ENCODE measurements around the gene RELL2.

Gene RELL2

DNA sequence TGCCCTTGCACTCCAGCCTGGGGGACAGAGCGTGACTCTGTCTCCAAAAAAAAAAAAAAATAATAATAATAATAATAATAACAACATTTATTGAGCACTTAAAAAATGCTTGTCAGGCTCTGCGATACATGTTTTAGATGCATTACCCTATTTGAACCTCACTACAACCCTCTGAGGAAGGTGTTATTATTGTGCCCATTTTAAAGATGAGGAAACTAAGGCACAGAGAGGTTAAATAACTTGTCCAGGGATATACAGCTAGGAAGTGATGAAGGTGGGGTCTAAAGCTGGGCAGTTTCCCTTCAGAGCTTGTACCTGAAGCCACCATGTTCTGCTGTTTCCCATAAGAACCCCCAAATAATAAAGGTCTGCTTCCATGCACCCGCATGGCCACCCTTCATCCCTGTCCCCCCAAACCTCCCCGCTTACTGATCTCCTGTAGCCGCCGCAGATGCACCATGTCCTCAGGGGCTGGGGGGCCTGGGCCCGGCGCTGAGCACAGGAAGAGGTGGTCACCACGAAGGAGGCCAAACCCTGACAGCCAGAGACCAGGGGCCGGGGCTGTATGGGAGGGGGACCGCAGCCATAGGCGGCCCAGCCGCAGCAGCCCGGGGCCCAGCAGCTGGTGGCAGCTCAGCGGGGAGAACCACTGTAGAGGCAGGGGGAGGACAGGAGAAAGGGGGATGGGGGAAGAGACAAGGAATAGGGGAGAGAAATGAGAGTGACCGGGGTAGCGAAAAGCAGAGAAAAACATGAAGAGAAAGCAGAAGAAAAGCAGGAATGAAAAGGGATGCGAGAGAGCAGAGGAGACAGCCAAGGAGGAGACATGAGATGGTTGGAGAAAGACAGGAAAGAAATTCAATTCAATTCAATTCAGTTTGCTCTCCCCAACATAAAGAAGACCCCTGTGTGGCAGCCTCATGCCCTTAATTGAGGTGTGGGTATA is 29.5 kb downstream of the RELL2 start:
- Histone ChIP-seq H3K27ac (ENCODE audit: extremely low read depth, low read depth, low read length) (no peak overlapping the region), H3K36me3 (ENCODE audit: control insufficient read depth in 2 of 2, insufficient read depth in 1 of 2, low read length in 2 of 2) (no peaks in the 10 kb centered on the region), H3K9me3 (ENCODE audit: control insufficient read depth, insufficient read depth, low read depth, low read length) (no peaks in the 10 kb centered on the region), H3K4me1 (ENCODE audit: control insufficient read depth, insufficient read depth, low read length) (no peaks in the 10 kb centered on the region), H3K4me3 (ENCODE audit: low read depth, low read length) (no peak overlapping the region)
- TF ChIP-seq, protein P1, sequence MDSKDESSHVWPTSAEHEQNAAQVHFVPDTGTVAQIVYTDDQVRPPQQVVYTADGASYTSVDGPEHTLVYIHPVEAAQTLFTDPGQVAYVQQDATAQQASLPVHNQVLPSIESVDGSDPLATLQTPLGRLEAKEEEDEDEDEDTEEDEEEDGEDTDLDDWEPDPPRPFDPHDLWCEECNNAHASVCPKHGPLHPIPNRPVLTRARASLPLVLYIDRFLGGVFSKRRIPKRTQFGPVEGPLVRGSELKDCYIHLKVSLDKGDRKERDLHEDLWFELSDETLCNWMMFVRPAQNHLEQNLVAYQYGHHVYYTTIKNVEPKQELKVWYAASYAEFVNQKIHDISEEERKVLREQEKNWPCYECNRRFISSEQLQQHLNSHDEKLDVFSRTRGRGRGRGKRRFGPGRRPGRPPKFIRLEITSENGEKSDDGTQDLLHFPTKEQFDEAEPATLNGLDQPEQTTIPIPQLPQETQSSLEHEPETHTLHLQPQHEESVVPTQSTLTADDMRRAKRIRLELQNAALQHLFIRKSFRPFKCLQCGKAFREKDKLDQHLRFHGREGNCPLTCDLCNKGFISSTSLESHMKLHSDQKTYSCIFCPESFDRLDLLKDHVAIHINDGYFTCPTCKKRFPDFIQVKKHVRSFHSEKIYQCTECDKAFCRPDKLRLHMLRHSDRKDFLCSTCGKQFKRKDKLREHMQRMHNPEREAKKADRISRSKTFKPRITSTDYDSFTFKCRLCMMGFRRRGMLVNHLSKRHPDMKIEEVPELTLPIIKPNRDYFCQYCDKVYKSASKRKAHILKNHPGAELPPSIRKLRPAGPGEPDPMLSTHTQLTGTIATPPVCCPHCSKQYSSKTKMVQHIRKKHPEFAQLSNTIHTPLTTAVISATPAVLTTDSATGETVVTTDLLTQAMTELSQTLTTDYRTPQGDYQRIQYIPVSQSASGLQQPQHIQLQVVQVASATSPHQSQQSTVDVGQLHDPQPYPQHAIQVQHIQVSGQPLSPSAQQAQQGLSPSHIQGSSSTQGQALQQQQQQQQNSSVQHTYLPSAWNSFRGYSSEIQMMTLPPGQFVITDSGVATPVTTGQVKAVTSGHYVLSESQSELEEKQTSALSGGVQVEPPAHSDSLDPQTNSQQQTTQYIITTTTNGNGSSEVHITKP (tag by site-specific recombination; IDR thresholded peaks at IDR 0.05), result peak; percentile 30; the same call in 1 of the 2 replicates
- TF ChIP-seq ZXDB (tag by site-specific recombination; IDR thresholded peaks at IDR 0.05) (no peak), PRDM1 (tag by site-specific recombination; IDR thresholded peaks at IDR 0.05) (peak; percentile 97)
- CTCF ChIA-PET, result interaction anchor here (0.6 to 3.7 kb wide), 11 partner anchors 10 to 486 kb away, joined by 3 to 19 read pairs (median 6); partner anchors contain the start of gene RNF14
- POLR2A ChIA-PET, result no interaction called here

DNA sequence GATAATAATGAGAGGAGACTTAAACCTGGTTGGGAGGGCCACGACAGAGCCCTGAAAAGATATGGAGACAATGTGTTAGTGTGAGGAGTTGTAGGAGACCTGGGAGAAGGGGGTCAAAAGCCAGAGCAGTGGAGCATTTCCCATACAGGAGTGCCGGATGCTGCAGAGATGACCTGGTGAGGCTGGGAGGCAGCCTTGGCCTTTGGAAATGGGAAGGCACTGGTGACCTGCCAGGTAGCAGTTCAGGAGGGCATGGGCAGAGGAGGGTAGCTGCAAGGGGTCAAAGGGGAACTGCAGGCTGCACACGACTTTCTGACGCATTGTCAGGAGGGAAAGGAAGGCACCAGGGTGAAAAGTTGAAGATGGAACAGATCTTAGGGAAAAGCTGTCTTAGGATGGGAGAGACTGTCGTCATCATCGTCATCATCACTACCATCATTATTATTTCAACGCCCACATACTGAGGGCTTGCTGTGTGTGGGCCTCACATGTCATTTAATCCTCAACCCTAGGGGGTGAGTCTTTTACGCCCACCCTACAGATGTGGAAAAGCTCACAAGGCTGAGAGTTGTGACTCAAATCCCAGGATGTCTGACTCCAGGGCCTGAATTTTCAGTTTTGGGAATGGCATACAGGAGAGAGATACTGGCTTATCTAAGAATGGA is 31.9 kb downstream of the RELL2 start:
- H3K9me3 ChIP-seq (ENCODE audit: control insufficient read depth, insufficient read depth, low read depth, low read length), result no peaks in the 10 kb centered on the region
- ChIA-PET CTCF (interaction anchor here (0.5 to 2.4 kb wide), 11 partner anchors 9 to 356 kb away, joined by 3 to 12 read pairs (median 3); partner anchors contain the start of genes ARAP3 and PCDHGB5), POLR2A (interaction anchor here (0.7 to 1.5 kb wide), 2 partner anchors 32 kb away, joined by 4 to 5 read pairs; partner anchors contain the start of genes HDAC3 and RELL2)
- no peak overlapping the region for H3K4me3 ChIP-seq (ENCODE audit: low read depth, low read length)
- H3K4me1 ChIP-seq (ENCODE audit: control insufficient read depth, insufficient read depth, low read length), result no peaks in the 10 kb centered on the region
- no peak overlapping the region for H3K27ac ChIP-seq (ENCODE audit: extremely low read depth, low read depth, low read length)
- peak; percentile 97 for TF ChIP-seq EGR2 (tag by site-specific recombination; IDR thresholded peaks at IDR 0.05; ENCODE audit: low read depth)
- no peak for TF ChIP-seq ZNF341 (tag by site-specific recombination; IDR thresholded peaks at IDR 0.05; ENCODE audit: low read depth)
- TF ChIP-seq ZFHX2 (tag by site-specific recombination; conservative IDR thresholded peaks at IDR 0.05), result peak; percentile 98
- peaks cover 0 to 9% of the 10 kb centered on the region in 2 experiments; a peak in 1 of 3 replicates for H3K36me3 ChIP-seq (ENCODE audit: control insufficient read depth in 2 of 2, insufficient read depth in 1 of 2, low read length in 2 of 2)

DNA sequence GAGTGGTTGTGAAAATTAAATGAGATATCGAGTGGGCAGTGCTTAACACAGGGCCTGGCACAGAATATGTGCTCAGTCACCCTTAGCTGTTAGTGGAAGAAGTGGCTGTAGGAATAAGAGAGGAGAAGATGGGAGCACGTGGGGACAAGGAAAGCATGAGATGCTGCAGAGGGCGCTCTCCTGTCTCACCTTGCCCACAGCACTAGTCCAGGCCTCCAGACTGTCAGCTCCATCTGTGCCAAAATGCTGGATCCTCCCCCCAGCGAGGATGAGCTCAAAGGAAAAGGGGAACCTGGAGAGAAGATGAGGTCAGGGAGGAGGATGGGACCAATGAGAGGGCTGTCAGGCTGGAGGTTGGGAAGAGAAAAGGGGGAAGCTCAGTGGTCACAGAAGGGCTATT is 32.7 kb downstream of the RELL2 start:
- Histone ChIP-seq H3K4me3 (ENCODE audit: low read depth, low read length) (no peak overlapping the region), H3K36me3 (ENCODE audit: control insufficient read depth in 2 of 2, insufficient read depth in 1 of 2, low read length in 2 of 2) (peaks cover 0 to 9% of the 10 kb centered on the region in 2 experiments; a peak in 1 of 3 replicates), H3K9me3 (ENCODE audit: control insufficient read depth, insufficient read depth, low read depth, low read length) (no peaks in the 10 kb centered on the region), H3K4me1 (ENCODE audit: control insufficient read depth, insufficient read depth, low read length) (no peaks in the 10 kb centered on the region), H3K27ac (ENCODE audit: extremely low read depth, low read depth, low read length) (no peak overlapping the region)
- TF ChIP-seq ZNF184 (tag by site-specific recombination; IDR thresholded peaks at IDR 0.05), result no peak
- no peak for TF ChIP-seq ZBTB1 (tag by site-specific recombination; IDR thresholded peaks at IDR 0.05)
- ChIA-PET CTCF (interaction anchor here (0.6 to 2.4 kb wide), 10 partner anchors 10 to 405 kb away, joined by 3 to 12 read pairs (median 4); partner anchors contain the start of gene ARAP3), POLR2A (interaction anchor here (1.5 kb wide), 1 partner anchor 33 kb away, joined by 5 read pairs; the partner anchor contains the start of genes HDAC3 and RELL2)

DNA sequence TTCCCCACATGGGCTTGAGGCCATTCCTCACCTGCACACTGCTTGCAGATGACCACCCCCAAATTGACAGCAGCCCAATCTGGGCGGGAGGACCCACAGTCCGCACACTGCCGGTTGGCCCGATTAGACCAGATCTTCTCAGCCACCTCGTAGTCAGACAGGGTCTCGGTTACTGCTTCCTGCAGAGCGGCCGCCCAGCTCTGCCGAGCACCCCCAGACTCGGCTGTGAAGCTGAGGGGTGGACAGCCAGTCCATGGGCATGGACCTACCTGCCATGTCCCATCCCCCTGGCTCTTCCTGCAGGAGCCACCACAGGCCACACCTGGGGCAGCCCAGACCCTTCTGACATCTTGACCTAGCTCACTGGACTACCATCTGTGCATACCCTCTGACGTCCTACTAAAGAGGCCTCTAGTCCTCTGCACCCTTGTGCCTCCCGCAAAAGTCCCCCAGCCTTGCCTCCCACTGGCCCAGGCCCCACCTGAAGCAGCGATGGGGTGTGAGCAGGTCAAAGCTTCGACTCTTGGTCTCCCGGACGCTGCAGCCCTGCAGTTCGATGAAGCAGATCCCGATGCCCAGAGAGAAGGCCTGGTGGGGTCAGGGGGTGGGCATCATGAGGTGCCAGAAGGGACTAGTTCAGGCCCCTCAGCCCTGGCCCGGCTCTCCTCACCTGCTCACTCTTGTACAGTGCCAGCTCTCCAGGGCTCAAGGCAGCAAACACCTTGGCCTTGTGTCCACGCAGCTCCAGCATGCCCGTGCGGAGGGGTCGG is 35.5 kb downstream of the RELL2 start:
- Histone ChIP-seq H3K4me1 (ENCODE audit: control insufficient read depth, insufficient read depth, low read length) (no peaks in the 10 kb centered on the region), H3K27ac (ENCODE audit: extremely low read depth, low read depth, low read length) (no peak overlapping the region), H3K4me3 (ENCODE audit: low read depth, low read length) (no peak overlapping the region), H3K9me3 (ENCODE audit: control insufficient read depth, insufficient read depth, low read depth, low read length) (no peaks in the 10 kb centered on the region), H3K36me3 (ENCODE audit: control insufficient read depth in 2 of 2, insufficient read depth in 1 of 2, low read length in 2 of 2) (peaks cover 0 to 9% of the 10 kb centered on the region in 2 experiments; a peak in 1 of 3 replicates)
- ChIA-PET CTCF (interaction anchor here (0.5 to 1.2 kb wide), 6 partner anchors 7 to 517 kb away, joined by 3 to 5 read pairs (median 4); no protein-coding TSS in a partner anchor), POLR2A (interaction anchor here (1.5 kb wide), 1 partner anchor 14 kb away, joined by 4 read pairs; no protein-coding TSS in a partner anchor)
- TF ChIP-seq ZNF501 (tag by site-specific recombination; IDR thresholded peaks at IDR 0.05) (no peak), ZNF132 (tag by site-specific recombination; IDR thresholded peaks at IDR 0.05; ENCODE audit: borderline replicate concordance) (no peak), YY1 (tag by site-specific recombination; IDR thresholded peaks at IDR 0.05) (no peak), HOXD13 (CRISPR knock-in tag; IDR thresholded peaks at IDR 0.05; ENCODE audit: borderline replicate concordance) (no peak), ZNF654 (tag by site-specific recombination; IDR thresholded peaks at IDR 0.05; ENCODE audit: low read depth) (no peak), ZNF174 (tag by site-specific recombination; IDR thresholded peaks at IDR 0.05) (no peak), ZNF776 (tag by site-specific recombination; IDR thresholded peaks at IDR 0.05; ENCODE audit: borderline replicate concordance) (no peak), ZFP41 (tag by site-specific recombination; IDR thresholded peaks at IDR 0.05; ENCODE audit: borderline replicate concordance) (no peak)
- TF ChIP-seq, protein P2, sequence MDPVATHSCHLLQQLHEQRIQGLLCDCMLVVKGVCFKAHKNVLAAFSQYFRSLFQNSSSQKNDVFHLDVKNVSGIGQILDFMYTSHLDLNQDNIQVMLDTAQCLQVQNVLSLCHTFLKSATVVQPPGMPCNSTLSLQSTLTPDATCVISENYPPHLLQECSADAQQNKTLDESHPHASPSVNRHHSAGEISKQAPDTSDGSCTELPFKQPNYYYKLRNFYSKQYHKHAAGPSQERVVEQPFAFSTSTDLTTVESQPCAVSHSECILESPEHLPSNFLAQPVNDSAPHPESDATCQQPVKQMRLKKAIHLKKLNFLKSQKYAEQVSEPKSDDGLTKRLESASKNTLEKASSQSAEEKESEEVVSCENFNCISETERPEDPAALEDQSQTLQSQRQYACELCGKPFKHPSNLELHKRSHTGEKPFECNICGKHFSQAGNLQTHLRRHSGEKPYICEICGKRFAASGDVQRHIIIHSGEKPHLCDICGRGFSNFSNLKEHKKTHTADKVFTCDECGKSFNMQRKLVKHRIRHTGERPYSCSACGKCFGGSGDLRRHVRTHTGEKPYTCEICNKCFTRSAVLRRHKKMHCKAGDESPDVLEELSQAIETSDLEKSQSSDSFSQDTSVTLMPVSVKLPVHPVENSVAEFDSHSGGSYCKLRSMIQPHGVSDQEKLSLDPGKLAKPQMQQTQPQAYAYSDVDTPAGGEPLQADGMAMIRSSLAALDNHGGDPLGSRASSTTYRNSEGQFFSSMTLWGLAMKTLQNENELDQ (tag by site-specific recombination; IDR thresholded peaks at IDR 0.05; ENCODE audit: low read depth), result no peak

Data from HEK293 (cell line).